Prostate gland (tissue), 2 donors: ENCODE results near the gene SND1. TPM values are rescaled to one million over a fixed set of nuclear protein-coding genes. Genes with fewer than 3 reads are reported as not detected.

Experiments
- DNase-seq: peaks from one replicate; pipeline ENCODE4 v3.0.0-alpha.2; 2019; ENCODE audit warnings: low spot score
- H3K27ac ChIP-seq, 2 donors: fragments of 200-600 bp; sonication (generic); 2 replicates each; pipeline ENCODE4 v1.5.1; 2017 to 2019
- H3K27me3 ChIP-seq: fragments of 200-600 bp; sonication (generic); replicated peaks from 2 replicates; pipeline ENCODE4 v1.5.1; 2019; ENCODE audit not compliant: insufficient read depth
- H3K36me3 ChIP-seq, 2 donors: fragments of 200-600 bp; sonication (generic); 1 replicate in 1 of 2; 2 replicates in 1 of 2; pipeline versions ENCODE4 v1.5.1 to v1.8.1; 2017 to 2019
- H3K4me1 ChIP-seq: fragments of 200-600 bp; sonication (generic); replicated peaks from 2 replicates; pipeline ENCODE4 v1.5.1; 2019
- H3K4me3 ChIP-seq, 2 donors: fragments of 200-600 bp; sonication (generic); 2 replicates each; pipeline ENCODE4 v1.5.1; 2017 to 2019
- H3K9me3 ChIP-seq: fragments of 200-600 bp; sonication (generic); 2 replicates; pipeline ENCODE4 v1.5.1; 2017
- CTCF ChIP-seq, 4 experiments: fragments of 200-600 bp in 2 of 4; fragments of 450-650 bp in 2 of 4; sonication (generic) in 2 of 4; IDR thresholded peaks; 1 replicate in 3 of 4; 2 replicates in 1 of 4; pipeline ENCODE4 v1.5.1; 2016 to 2019; ENCODE audit warnings: antibody characterized with exemption in 4 of 4, mild to moderate bottlenecking in 2 of 4, moderate library complexity in 2 of 4
- POLR2A ChIP-seq: fragments of 450-650 bp; IDR thresholded peaks from one replicate; pipeline ENCODE4 v1.6.1; 2016; ENCODE audit warnings: antibody characterized with exemption, mild to moderate bottlenecking
- POLR2AphosphoS5 ChIP-seq: sonication (generic); formaldehyde crosslinking; IDR thresholded peaks from one replicate; pipeline ENCODE4 v1.6.1; 2017; ENCODE audit warnings: antibody characterized with exemption
- WGBS: methylation state at CpG from one replicate; pipeline ENCODE4 v1.1.5; 2018; 5-methylcytosine and 5-hydroxymethylcytosine counted together
- intact Hi-C: fragments of 100-400 bp; cut with DNase I; formaldehyde crosslinking; loops from one replicate; pipeline ENCODE4 v1.14.2; 2022
- total RNA-seq, 2 donors: library from RNA; depleted of rRNA; stranded (reverse); fragments of >200 nt; gene quantifications; one replicate each; pipeline ENCODE4 v1.1.0, GENCODE V29; 2016

The SND1 gene
- total RNA-seq, 2 donors from 2014 or later, result 175 to 190 TPM

DNA sequence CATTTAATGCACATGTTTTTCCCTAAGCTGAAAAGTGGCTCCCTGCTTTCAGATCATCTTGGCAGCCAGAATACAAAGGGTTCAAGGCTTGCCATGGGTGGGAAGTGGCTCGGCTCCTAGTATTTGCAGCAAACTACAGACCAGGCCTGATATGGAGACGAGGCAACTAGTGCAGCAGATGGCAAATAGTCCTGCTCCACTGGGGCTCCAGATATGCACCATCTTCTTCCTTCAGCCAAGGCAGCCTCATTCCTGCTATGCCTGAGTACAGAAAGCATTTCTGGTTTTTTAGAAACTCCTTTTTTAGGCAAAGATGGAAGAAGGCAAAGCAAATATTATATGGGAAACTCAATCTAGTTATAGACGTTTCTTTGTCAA, 355.3 kb downstream of the SND1 start:
- no peaks in the 10 kb centered on the region for H3K36me3 ChIP-seq
- H3K27me3 ChIP-seq, result no peaks in the 10 kb centered on the region
- intact Hi-C loops, result no loop called here
- no peak overlapping the region for H3K4me3 ChIP-seq
- no peaks in the 10 kb centered on the region for H3K9me3 ChIP-seq
- WGBS, result 90% methylated on average over 3 of the region's 3 CpGs
- no peak for DNase-seq
- TF ChIP-seq POLR2A (no peak), POLR2AphosphoS5 (no peak), CTCF (IDR thresholded peaks at IDR 0.05) (no peak)
- H3K27ac ChIP-seq, result no peak overlapping the region
- H3K4me1 ChIP-seq, result no peaks in the 10 kb centered on the region

DNA sequence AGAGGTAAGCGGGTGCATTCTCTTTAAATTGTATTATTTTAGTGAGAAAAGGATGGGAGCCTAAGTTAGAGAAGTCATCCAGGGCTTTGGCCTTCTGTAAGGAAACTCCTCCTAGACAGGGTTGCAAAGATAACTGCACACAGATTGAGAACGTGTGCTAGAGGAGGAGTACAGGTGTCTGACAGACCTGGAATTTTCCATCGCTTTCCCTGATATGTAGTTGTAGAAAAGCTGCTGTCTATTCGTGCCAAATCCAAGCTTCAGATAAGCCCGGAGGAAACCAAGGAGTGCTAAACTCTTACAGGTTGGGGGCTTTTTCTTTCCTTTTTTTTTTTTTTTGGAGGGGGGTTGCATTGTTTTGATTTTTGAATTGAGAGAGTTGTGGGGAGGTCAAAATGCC, 356.1 kb downstream of the SND1 start:
- TF ChIP-seq CTCF (IDR thresholded peaks at IDR 0.05) (no peak), POLR2A (no peak), POLR2AphosphoS5 (no peak)
- DNase-seq, result no peak
- Histone ChIP-seq H3K27ac (no peak overlapping the region), H3K4me1 (no peaks in the 10 kb centered on the region), H3K4me3 (no peak overlapping the region), H3K27me3 (no peaks in the 10 kb centered on the region), H3K9me3 (no peaks in the 10 kb centered on the region), H3K36me3 (no peaks in the 10 kb centered on the region)
- intact Hi-C loops, result no loop called here
- 94% methylated on average over 5 of the region's 5 CpGs for WGBS

DNA sequence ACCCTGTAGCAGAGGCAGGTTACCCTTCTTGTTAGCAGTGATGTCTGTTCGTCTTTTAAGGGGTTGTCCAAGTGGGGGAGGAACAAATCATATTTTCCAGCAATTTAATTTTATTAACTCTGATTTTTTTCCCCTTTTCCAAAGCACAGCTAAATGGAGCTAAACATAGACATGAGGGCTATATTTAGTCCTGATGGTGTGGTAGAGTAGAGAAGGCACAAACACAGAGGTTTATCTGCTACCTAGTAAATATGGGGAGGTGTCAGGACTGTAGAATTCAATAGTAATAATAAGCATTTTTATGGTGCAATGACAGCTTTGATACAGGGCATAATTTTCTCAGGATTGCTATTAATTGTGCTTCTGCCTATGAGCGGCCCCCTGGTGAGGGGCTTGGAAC, 356.8 kb downstream of the SND1 start:
- H3K36me3 ChIP-seq, result no peaks in the 10 kb centered on the region
- TF ChIP-seq POLR2A, result no peak
- no peak for TF ChIP-seq CTCF (IDR thresholded peaks at IDR 0.05)
- TF ChIP-seq POLR2AphosphoS5, result no peak
- intact Hi-C loops, result no loop called here
- H3K4me3 ChIP-seq, result no peak overlapping the region
- DNase-seq, result no peak
- no peaks in the 10 kb centered on the region for H3K4me1 ChIP-seq
- H3K9me3 ChIP-seq, result no peaks in the 10 kb centered on the region
- WGBS, result 95% methylated on average over 2 of the region's 2 CpGs
- H3K27me3 ChIP-seq, result no peaks in the 10 kb centered on the region
- no peak overlapping the region for H3K27ac ChIP-seq

DNA sequence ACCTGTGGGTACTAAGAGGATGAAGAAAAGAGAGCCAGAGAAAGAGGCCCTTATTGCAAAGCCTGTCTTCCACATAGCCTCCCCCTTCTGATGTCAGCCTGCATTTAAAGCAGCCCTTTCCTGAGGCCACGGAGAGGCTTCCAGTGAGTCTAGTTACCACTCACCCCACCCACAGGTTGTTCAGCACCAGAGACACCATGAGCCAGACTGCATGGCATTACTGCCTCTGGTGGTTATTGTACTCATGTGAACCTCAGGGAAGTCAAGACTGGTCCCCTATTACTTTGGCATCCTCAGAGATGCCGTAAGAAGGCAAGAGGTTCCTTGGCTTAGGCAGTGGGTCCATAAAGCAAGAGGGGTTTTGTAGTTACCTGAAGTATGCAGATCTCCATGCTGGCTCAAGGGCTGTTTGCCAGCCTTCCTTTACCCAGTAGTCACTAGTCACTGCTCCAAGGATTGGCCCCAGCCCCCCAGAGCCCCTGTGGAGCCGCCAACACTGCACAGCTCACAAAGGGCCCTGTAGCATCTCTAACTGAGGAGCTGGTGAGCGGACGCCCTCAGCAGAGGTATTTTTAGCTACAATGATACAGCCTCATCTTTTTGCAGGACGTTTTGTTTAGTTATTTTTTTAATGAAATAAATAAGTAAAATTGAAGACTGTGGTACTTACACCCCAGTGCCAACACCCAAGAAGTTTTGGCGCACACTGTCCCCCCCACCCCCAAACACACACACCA, 358.6 kb downstream of the SND1 start:
- H3K27ac ChIP-seq, result no peak overlapping the region
- H3K4me3 ChIP-seq, result no peak overlapping the region
- intact Hi-C loops, result no loop called here

More for the DNA sequence above, 358.6 kb downstream of the SND1 start:
- DNase-seq, result no peak
- H3K9me3 ChIP-seq, result no peaks in the 10 kb centered on the region
- WGBS, result 67% methylated on average over 7 of the region's 7 CpGs
- no peaks in the 10 kb centered on the region for H3K27me3 ChIP-seq
- TF ChIP-seq POLR2AphosphoS5, result no peak
- no peak for TF ChIP-seq POLR2A
- TF ChIP-seq CTCF (IDR thresholded peaks at IDR 0.05), result no peak
- no peaks in the 10 kb centered on the region for H3K36me3 ChIP-seq
- H3K4me1 ChIP-seq, result no peaks in the 10 kb centered on the region
